ENCODE results near the gene ILDR2.

DNA sequence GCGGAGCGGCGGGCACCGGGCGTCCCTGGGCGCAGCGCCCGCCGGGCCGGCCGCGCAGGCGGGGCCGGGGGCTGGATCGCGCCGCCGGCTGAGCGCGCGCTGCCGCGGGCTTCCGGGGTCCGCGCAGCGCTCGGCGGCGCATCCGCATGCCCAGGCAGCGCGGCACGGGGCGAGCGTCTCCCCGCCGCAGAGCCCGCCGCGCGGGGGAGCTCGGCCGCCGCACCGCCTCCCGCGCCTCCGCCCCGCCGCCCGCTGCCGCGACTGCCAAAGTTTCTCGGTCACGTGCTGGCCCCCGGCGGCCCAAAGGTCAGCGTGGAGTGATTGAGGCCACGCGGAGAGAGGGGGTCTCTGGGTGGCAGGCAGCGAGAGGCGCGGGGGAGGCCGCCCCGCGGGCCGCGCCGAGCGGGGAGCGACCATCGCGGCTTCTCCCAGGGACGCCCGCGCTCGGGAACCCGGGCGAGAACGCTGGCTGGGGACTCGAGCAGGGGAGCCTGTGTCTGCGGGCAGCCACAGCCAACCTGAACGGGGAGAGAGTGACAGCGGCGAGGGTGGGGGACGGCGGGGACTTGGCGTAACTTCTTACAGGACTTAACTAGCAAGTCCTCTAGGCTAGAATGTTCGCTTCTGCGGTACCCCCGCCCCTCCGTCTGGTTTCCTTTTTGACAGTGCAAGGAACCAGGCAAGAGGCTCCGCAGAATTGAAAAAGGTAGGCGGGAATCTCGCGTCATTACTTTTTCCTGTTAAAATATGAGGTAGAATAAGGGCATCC lies at the start of gene ILDR2:
- TF ChIP-seq POLR2A (IDR thresholded peaks at IDR 0.05) (no peak), POLR2AphosphoS5 (IDR thresholded peaks at IDR 0.05) (no peak), EP300 (IDR thresholded peaks at IDR 0.05; ENCODE audit: low read depth) (no peak)
- TF ChIP-seq, protein P1, sequence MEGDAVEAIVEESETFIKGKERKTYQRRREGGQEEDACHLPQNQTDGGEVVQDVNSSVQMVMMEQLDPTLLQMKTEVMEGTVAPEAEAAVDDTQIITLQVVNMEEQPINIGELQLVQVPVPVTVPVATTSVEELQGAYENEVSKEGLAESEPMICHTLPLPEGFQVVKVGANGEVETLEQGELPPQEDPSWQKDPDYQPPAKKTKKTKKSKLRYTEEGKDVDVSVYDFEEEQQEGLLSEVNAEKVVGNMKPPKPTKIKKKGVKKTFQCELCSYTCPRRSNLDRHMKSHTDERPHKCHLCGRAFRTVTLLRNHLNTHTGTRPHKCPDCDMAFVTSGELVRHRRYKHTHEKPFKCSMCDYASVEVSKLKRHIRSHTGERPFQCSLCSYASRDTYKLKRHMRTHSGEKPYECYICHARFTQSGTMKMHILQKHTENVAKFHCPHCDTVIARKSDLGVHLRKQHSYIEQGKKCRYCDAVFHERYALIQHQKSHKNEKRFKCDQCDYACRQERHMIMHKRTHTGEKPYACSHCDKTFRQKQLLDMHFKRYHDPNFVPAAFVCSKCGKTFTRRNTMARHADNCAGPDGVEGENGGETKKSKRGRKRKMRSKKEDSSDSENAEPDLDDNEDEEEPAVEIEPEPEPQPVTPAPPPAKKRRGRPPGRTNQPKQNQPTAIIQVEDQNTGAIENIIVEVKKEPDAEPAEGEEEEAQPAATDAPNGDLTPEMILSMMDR (IDR thresholded peaks at IDR 0.05), result no peak

All from transverse colon (tissue), 4 donors.